ENCODE measurements around the gene BCAS3.

The BCAS3 gene

GRCh38 chr17:61048376-61049106 is 370.9 kb downstream of the BCAS3 start:
- no peak overlapping the region for H3K27ac ChIP-seq (ENCODE audit: low read depth, low read length)
- H3K27me3 ChIP-seq (ENCODE audit: control insufficient read depth, low read length) = peaks cover 5% of the 10 kb centered on the region; the same call in 1 of the 2 replicates
- H3K4me3 ChIP-seq (ENCODE audit: low read length) = no peak overlapping the region
- H4K20me1 ChIP-seq (ENCODE audit: control insufficient read depth, insufficient read depth, low read depth, low read length) = no peaks in the 10 kb centered on the region
- no peaks in the 10 kb centered on the region for H3F3A ChIP-seq (ENCODE audit: control insufficient read depth, insufficient read depth)
- no peaks in the 10 kb centered on the region for H3K36me3 ChIP-seq (ENCODE audit: control insufficient read depth, low read length)
- no peaks in the 10 kb centered on the region for H3K4me1 ChIP-seq (ENCODE audit: control insufficient read depth, low read length)
- H3K79me2 ChIP-seq (ENCODE audit: control insufficient read depth, low read length) = no peaks in the 10 kb centered on the region
- H3K9me3 ChIP-seq (ENCODE audit: control insufficient read depth, insufficient read depth, low read length) = no peaks in the 10 kb centered on the region
- H3K4me2 ChIP-seq (ENCODE audit: low read length) = no peak overlapping the region
- H3K9me2 ChIP-seq (replicated peaks; ENCODE audit: control insufficient read depth, low read length) = no peaks in the 10 kb centered on the region
- TF ChIP-seq, protein P1, sequence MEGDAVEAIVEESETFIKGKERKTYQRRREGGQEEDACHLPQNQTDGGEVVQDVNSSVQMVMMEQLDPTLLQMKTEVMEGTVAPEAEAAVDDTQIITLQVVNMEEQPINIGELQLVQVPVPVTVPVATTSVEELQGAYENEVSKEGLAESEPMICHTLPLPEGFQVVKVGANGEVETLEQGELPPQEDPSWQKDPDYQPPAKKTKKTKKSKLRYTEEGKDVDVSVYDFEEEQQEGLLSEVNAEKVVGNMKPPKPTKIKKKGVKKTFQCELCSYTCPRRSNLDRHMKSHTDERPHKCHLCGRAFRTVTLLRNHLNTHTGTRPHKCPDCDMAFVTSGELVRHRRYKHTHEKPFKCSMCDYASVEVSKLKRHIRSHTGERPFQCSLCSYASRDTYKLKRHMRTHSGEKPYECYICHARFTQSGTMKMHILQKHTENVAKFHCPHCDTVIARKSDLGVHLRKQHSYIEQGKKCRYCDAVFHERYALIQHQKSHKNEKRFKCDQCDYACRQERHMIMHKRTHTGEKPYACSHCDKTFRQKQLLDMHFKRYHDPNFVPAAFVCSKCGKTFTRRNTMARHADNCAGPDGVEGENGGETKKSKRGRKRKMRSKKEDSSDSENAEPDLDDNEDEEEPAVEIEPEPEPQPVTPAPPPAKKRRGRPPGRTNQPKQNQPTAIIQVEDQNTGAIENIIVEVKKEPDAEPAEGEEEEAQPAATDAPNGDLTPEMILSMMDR (IDR thresholded peaks at IDR 0.05; ENCODE audit: low read depth, low read length, poor library complexity, severe bottlenecking) = no peak
- no peak for TF ChIP-seq EZH2phosphoT487 (IDR thresholded peaks at IDR 0.05; ENCODE audit: borderline replicate concordance, low read length)

DNA sequence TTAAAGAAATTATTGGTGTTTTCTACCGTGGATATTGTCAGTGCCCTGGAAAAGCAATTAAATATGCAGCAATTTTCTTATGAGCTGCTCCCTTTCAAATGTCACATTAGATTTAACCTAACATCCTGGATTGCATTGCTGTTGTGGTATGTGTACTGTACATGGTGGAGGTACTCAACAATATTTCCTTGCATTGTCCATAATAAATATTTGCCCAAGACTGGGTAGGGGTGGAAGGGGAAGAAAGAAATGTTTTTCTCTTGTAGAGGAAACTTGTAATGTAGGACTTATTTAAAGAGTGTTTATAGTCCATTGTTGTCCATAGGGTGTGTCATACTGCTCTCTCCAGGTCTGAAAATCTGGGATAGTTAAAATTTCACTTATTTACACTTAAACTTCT is 375.8 kb downstream of the BCAS3 start:
- Histone ChIP-seq H3F3A (ENCODE audit: control insufficient read depth, insufficient read depth) (no peaks in the 10 kb centered on the region), H3K4me2 (ENCODE audit: low read length) (no peak overlapping the region), H3K4me3 (ENCODE audit: low read length) (no peak overlapping the region), H3K79me2 (ENCODE audit: control insufficient read depth, low read length) (no peaks in the 10 kb centered on the region), H3K9me3 (ENCODE audit: control insufficient read depth, insufficient read depth, low read length) (no peaks in the 10 kb centered on the region), H3K27me3 (ENCODE audit: control insufficient read depth, low read length) (no peaks in the 10 kb centered on the region; the same call in 1 of the 2 replicates), H4K20me1 (ENCODE audit: control insufficient read depth, insufficient read depth, low read depth, low read length) (no peaks in the 10 kb centered on the region), H3K27ac (ENCODE audit: low read depth, low read length) (no peak overlapping the region), H3K4me1 (ENCODE audit: control insufficient read depth, low read length) (no peaks in the 10 kb centered on the region), H3K9me2 (replicated peaks; ENCODE audit: control insufficient read depth, low read length) (no peaks in the 10 kb centered on the region), H3K36me3 (ENCODE audit: control insufficient read depth, low read length) (no peaks in the 10 kb centered on the region)
- no peak for TF ChIP-seq EZH2phosphoT487 (IDR thresholded peaks at IDR 0.05; ENCODE audit: borderline replicate concordance, low read length)
- TF ChIP-seq, protein P1 (IDR thresholded peaks at IDR 0.05; ENCODE audit: low read depth, low read length, poor library complexity, severe bottlenecking) = no peak

GRCh38 chr17:61054436-61054835 is 376.8 kb downstream of the BCAS3 start:
- Histone ChIP-seq H3K27ac (ENCODE audit: low read depth, low read length) (no peak overlapping the region), H3K4me1 (ENCODE audit: control insufficient read depth, low read length) (no peaks in the 10 kb centered on the region), H3K36me3 (ENCODE audit: control insufficient read depth, low read length) (no peaks in the 10 kb centered on the region), H3K4me3 (ENCODE audit: low read length) (no peak overlapping the region), H3K79me2 (ENCODE audit: control insufficient read depth, low read length) (no peaks in the 10 kb centered on the region), H4K20me1 (ENCODE audit: control insufficient read depth, insufficient read depth, low read depth, low read length) (no peaks in the 10 kb centered on the region), H3K9me2 (replicated peaks; ENCODE audit: control insufficient read depth, low read length) (no peaks in the 10 kb centered on the region), H3F3A (ENCODE audit: control insufficient read depth, insufficient read depth) (no peaks in the 10 kb centered on the region), H3K4me2 (ENCODE audit: low read length) (no peak overlapping the region), H3K9me3 (ENCODE audit: control insufficient read depth, insufficient read depth, low read length) (no peaks in the 10 kb centered on the region), H3K27me3 (ENCODE audit: control insufficient read depth, low read length) (no peaks in the 10 kb centered on the region)
- TF ChIP-seq, protein P1 (IDR thresholded peaks at IDR 0.05; ENCODE audit: low read depth, low read length, poor library complexity, severe bottlenecking) = no peak
- TF ChIP-seq EZH2phosphoT487 (IDR thresholded peaks at IDR 0.05; ENCODE audit: borderline replicate concordance, low read length) = no peak

Data from DOHH2 (cell line).